ENCODE results near the gene ACVR1B.
A peak's percentile ranks its signal among the peaks of the same experiment; 100 is the strongest.

ACVR1B gene

GRCh38 chr12:51971679-51972421, 20.4 kb downstream of the ACVR1B start:
- no peak overlapping the region for H3K4me3 ChIP-seq (ENCODE audit: low read depth, low read length)
- DNase-seq (ENCODE audit: low read depth), result peak; percentile 59
- no peak for TF ChIP-seq CTCF (IDR thresholded peaks at IDR 0.05; ENCODE audit: insufficient read depth, low read depth, low read length, missing control alignments)

GRCh38 chr12:51972422-51972812, 20.9 kb downstream of the ACVR1B start:
- no peak overlapping the region for H3K4me3 ChIP-seq (ENCODE audit: low read depth, low read length)
- DNase-seq (ENCODE audit: low read depth), result no peak
- TF ChIP-seq CTCF (IDR thresholded peaks at IDR 0.05; ENCODE audit: insufficient read depth, low read depth, low read length, missing control alignments), result no peak

- TF ChIP-seq CTCF (IDR thresholded peaks at IDR 0.05; ENCODE audit: insufficient read depth, low read depth, low read length, missing control alignments), result no peak
- DNase-seq (ENCODE audit: low read depth), result no peak
These were observed 21.4 kb downstream of the ACVR1B start for GRCh38 chr12:51972849-51973273.

GRCh38 chr12:51973560-51973959, 22.1 kb downstream of the ACVR1B start:
- TF ChIP-seq CTCF (IDR thresholded peaks at IDR 0.05; ENCODE audit: insufficient read depth, low read depth, low read length, missing control alignments), result no peak
- DNase-seq (ENCODE audit: low read depth), result no peak
- H3K4me3 ChIP-seq (ENCODE audit: low read depth, low read length), result no peak overlapping the region

More at GRCh38 chr12:51972849-51973273, 21.4 kb downstream of the ACVR1B start:
- no peak overlapping the region for H3K4me3 ChIP-seq (ENCODE audit: low read depth, low read length)

GRCh38 chr12:51974646-51975045, 23.1 kb downstream of the ACVR1B start:
- no peak for TF ChIP-seq CTCF (IDR thresholded peaks at IDR 0.05; ENCODE audit: insufficient read depth, low read depth, low read length, missing control alignments)
- no peak overlapping the region for H3K4me3 ChIP-seq (ENCODE audit: low read depth, low read length)
- no peak for DNase-seq (ENCODE audit: low read depth)

GRCh38 chr12:51975196-51975595, 23.7 kb downstream of the ACVR1B start:
- TF ChIP-seq CTCF (IDR thresholded peaks at IDR 0.05; ENCODE audit: insufficient read depth, low read depth, low read length, missing control alignments), result no peak
- no peak overlapping the region for H3K4me3 ChIP-seq (ENCODE audit: low read depth, low read length)
- DNase-seq (ENCODE audit: low read depth), result no peak
